H1 (cell line): ENCODE data around the gene SPTSSB. TPM values are rescaled to one million over a fixed set of nuclear protein-coding genes. Genes with fewer than 3 reads are reported as not detected.

Experiments
- CHD7 ChIP-seq: fragments of 300-600 bp; sonication (generic); IDR thresholded peaks from 2 replicates; pipeline ENCODE4 v1.7.1; 2012; ENCODE audit warnings: low read length, moderate library complexity, mild to moderate bottlenecking, inconsistent platforms; ENCODE audit not compliant: insufficient replicate concordance
- E2F6 ChIP-seq: IDR thresholded peaks from 2 replicates; pipeline ENCODE4 v1.6.1; 2012; ENCODE audit warnings: inconsistent platforms
- EP300 ChIP-seq, 2 experiments: IDR thresholded peaks; 1 replicate in 1 of 2; 2 replicates in 1 of 2; pipeline ENCODE4 v1.6.1; 2011 to 2012; ENCODE audit warnings: low read depth in 2 of 2, low read length in 2 of 2, mild to moderate bottlenecking in 2 of 2, borderline replicate concordance in 1 of 2, inconsistent platforms in 1 of 2, moderate library complexity in 1 of 2
- SRF ChIP-seq: IDR thresholded peaks from 2 replicates; pipeline ENCODE4 v1.6.1; 2011; ENCODE audit warnings: mild to moderate bottlenecking, low read depth, low read length, moderate library complexity
- TAF1 ChIP-seq: IDR thresholded peaks from 2 replicates; pipeline ENCODE4 v1.6.1; 2011; ENCODE audit warnings: mild to moderate bottlenecking, low read depth, low read length
- polyA plus RNA-seq, 7 experiments: library from polyadenylated mRNA; depleted of rRNA in 3 of 7; stranded (reverse) in 5 of 7; unstranded in 2 of 7; fragments of >200 nt in 5 of 7; fragments of 200-250 nt in 2 of 7; gene quantifications; 1 replicate in 5 of 7; 2 replicates in 1 of 7; 4 replicates in 1 of 7; pipeline versions ENCODE4 v1.2.1 to v1.2.3, GENCODE V29; 2011 to 2013; ENCODE audit warnings: missing spikeins in 2 of 7, mixed read lengths in 2 of 7
- total RNA-seq: library from RNA; stranded (reverse); fragmentation: NEBNext Ultra II Directional; extraction: Animal tissue kit (Norgen Biotek cat#: 25700); gene quantifications from 2 replicates; pipeline ENCODE4 v1.2.1, GENCODE V29; 2021

SPTSSB gene
- total and polyA plus RNA-seq, 2 of the 8 experiments (the other 6 are each of a cell fraction or from before 2014, with no cell fraction given): 33.4 to 52.5 TPM

- no peak for TF ChIP-seq CHD7
- no peak for TF ChIP-seq EP300 (IDR thresholded peaks at IDR 0.05; ENCODE audit: borderline replicate concordance in 1 of 2, low read depth in 2 of 2, low read length in 2 of 2)
- peak; percentile 92 for TF ChIP-seq E2F6
- TF ChIP-seq TAF1: peak; percentile 32; the same call in 1 of the 2 replicates
- TF ChIP-seq SRF: no peak
Observed at GRCh38 chr3:161372321-161373260, 1.3 kb upstream of the SPTSSB start (continued).
